SK-N-SH (cell line): ENCODE data around the gene AMMECR1L. TPM values are rescaled to one million over a fixed set of nuclear protein-coding genes. Genes with fewer than 3 reads are reported as not detected.
"Not testable (repeated sequence)": the region's sequence is repeated elsewhere in the genome, so short reads cannot be mapped to it uniquely, and the experiment has no call there.

ENCODE experiments used
- CTCF ChIA-PET: fragments of 300-600, 350-600 bp; formaldehyde crosslinking; extraction: SDS; loops from one replicate; lab custom pipeline; 2021; lab: Yijun Ruan, JAX
- POLR2A ChIA-PET: fragments of 350-600 bp; sonication (Branson Sonifier 250); formaldehyde crosslinking; extraction: SDS; loops from one replicate; lab custom pipeline; 2020; ENCODE audit warnings: antibody characterized with exemption, inconsistent platforms; lab: Yijun Ruan, JAX
- DNase-seq: peaks from one replicate; pipeline ENCODE4 v3.0.0; 2012
- H2AFZ ChIP-seq: fragments of 200-600 bp; sonication (generic); 2 replicates; pipeline ENCODE4 v1.8.1; 2016; ENCODE audit warnings: antibody characterized with exemption, mild to moderate bottlenecking, low read depth
- H3F3A ChIP-seq: fragments of 200-600 bp; sonication (generic); replicated peaks from 2 replicates; pipeline ENCODE3; 2016; ENCODE audit warnings: antibody characterized with exemption, mild to moderate bottlenecking; ENCODE audit not compliant: insufficient read depth
- H3K27ac ChIP-seq, 2 experiments: fragments of 200-500 bp in 1 of 2; fragments of 200-600 bp in 1 of 2; sonication (Bioruptor generic) in 1 of 2; sonication (generic), shearing (Covaris generic) in 1 of 2; 2 replicates each; pipeline versions ENCODE4 v1.5.1 to v1.6.1; 2014 to 2016; ENCODE audit warnings: low read depth in 2 of 2, inconsistent platforms in 1 of 2, low read length in 1 of 2, mild to moderate bottlenecking in 1 of 2, mixed read lengths in 1 of 2
- H3K27me3 ChIP-seq: fragments of 200-600 bp; sonication (generic), shearing (Covaris generic); 2 replicates; pipeline ENCODE4 v1.6.1; 2016; ENCODE audit warnings: mixed run types; ENCODE audit not compliant: insufficient read depth
- H3K36me3 ChIP-seq, 2 experiments: fragments of 200-500 bp in 1 of 2; fragments of 200-600 bp in 1 of 2; sonication (Bioruptor generic) in 1 of 2; sonication (generic) in 1 of 2; replicated peaks in 1 of 2; 2 replicates each; pipeline versions ENCODE3 to v1.5.1; 2014 to 2016; ENCODE audit warnings: low read length in 1 of 2, mild to moderate bottlenecking in 1 of 2; ENCODE audit not compliant: insufficient read depth in 2 of 2, control insufficient read depth in 1 of 2
- H3K4me1 ChIP-seq, 2 experiments: fragments of 200-500 bp in 1 of 2; fragments of 200-600 bp in 1 of 2; sonication (Bioruptor generic) in 1 of 2; sonication (generic), shearing (Covaris generic) in 1 of 2; 2 replicates each; pipeline versions ENCODE4 v1.5.1 to v1.6.1; 2014 to 2016; ENCODE audit warnings: low read depth in 1 of 2, low read length in 1 of 2, mixed run types in 1 of 2; ENCODE audit not compliant: insufficient read depth in 2 of 2, control insufficient read depth in 1 of 2
- H3K4me2 ChIP-seq: fragments of 200-600 bp; sonication (generic), shearing (Covaris generic); 2 replicates; pipeline ENCODE4 v1.6.1; 2017; ENCODE audit warnings: mixed run types
- H3K4me3 ChIP-seq, 2 experiments: fragments of 200-500 bp in 1 of 2; fragments of 200-600 bp in 1 of 2; sonication (Bioruptor generic) in 1 of 2; sonication (generic), shearing (Covaris generic) in 1 of 2; 2 replicates each; pipeline versions ENCODE4 v1.5.1 to v1.8.1; 2014 to 2016; ENCODE audit warnings: low read depth in 2 of 2, inconsistent platforms in 1 of 2, low read length in 1 of 2, mild to moderate bottlenecking in 1 of 2, mixed read lengths in 1 of 2, moderate library complexity in 1 of 2
- H3K79me2 ChIP-seq: fragments of 200-600 bp; sonication (generic); 2 replicates; pipeline ENCODE4 v1.8.1; 2017; ENCODE audit warnings: mild to moderate bottlenecking; ENCODE audit not compliant: insufficient read depth
- H3K9ac ChIP-seq: fragments of 200-600 bp; sonication (generic); 2 replicates; pipeline ENCODE4 v1.6.1; 2017; ENCODE audit warnings: mixed run types
- H3K9me2 ChIP-seq: fragments of 200-600 bp; sonication (generic); 2 replicates; pipeline ENCODE4 v1.6.1; 2017; ENCODE audit warnings: mixed run types
- H3K9me3 ChIP-seq: fragments of 200-600 bp; sonication (generic); 2 replicates; pipeline ENCODE4 v1.6.1; 2017; ENCODE audit warnings: mixed run types, mild to moderate bottlenecking, moderate library complexity
- H4K20me1 ChIP-seq: fragments of 200-600 bp; sonication (generic); 2 replicates; pipeline ENCODE4 v1.6.1; 2017; ENCODE audit warnings: mild to moderate bottlenecking, mixed run types; ENCODE audit not compliant: insufficient read depth
- FOSL2 ChIP-seq: IDR thresholded peaks from 2 replicates; pipeline ENCODE4 v1.4.0; 2012; ENCODE audit warnings: low read depth, mild to moderate bottlenecking, moderate library complexity, borderline replicate concordance
- FOXM1 ChIP-seq: IDR thresholded peaks from 2 replicates; pipeline ENCODE4 v1.4.0; 2012; ENCODE audit warnings: low read depth, mild to moderate bottlenecking
- IRF3 ChIP-seq: fragments of 150-350 bp; IDR thresholded peaks from 2 replicates; pipeline ENCODE4 v1.6.1; 2016; ENCODE audit warnings: mild to moderate bottlenecking, low read depth, low read length
- MXI1 ChIP-seq: IDR thresholded peaks from 2 replicates; pipeline ENCODE4 v1.6.1; 2012; ENCODE audit warnings: mild to moderate bottlenecking, low read depth, low read length, improper control_type of control experiment
- NRF1 ChIP-seq: IDR thresholded peaks from 2 replicates; pipeline ENCODE4 v1.6.1; 2012; ENCODE audit warnings: low read depth, mild to moderate bottlenecking, low read length
- RAD21 ChIP-seq: IDR thresholded peaks from 2 replicates; pipeline ENCODE4 v1.6.1; 2012; ENCODE audit warnings: mild to moderate bottlenecking, low read length
- RFX5 ChIP-seq: IDR thresholded peaks from 2 replicates; pipeline ENCODE4 v1.6.1; 2012; ENCODE audit warnings: mild to moderate bottlenecking, improper control_type of control experiment, low read length
- SIN3A ChIP-seq: IDR thresholded peaks from 2 replicates; pipeline ENCODE4 v1.6.1; 2012; ENCODE audit warnings: low read depth, mild to moderate bottlenecking, low read length, moderate library complexity, borderline replicate concordance
- SMC3 ChIP-seq: IDR thresholded peaks from 2 replicates; pipeline ENCODE4 v1.6.1; 2012; ENCODE audit warnings: low read depth, low read length, improper control_type of control experiment
- TAF1 ChIP-seq: IDR thresholded peaks from 2 replicates; pipeline ENCODE4 v1.6.1; 2012; ENCODE audit warnings: low read depth, mild to moderate bottlenecking, low read length, moderate library complexity, borderline replicate concordance
- TCF12 ChIP-seq: IDR thresholded peaks from 2 replicates; pipeline ENCODE4 v1.4.0; 2012
- TEAD4 ChIP-seq: IDR thresholded peaks from 2 replicates; pipeline ENCODE4 v1.4.0; 2012; ENCODE audit warnings: mild to moderate bottlenecking, borderline replicate concordance; ENCODE audit not compliant: insufficient read depth
- YY1 ChIP-seq: IDR thresholded peaks from 2 replicates; pipeline ENCODE4 v1.4.0; 2012; ENCODE audit warnings: low read depth, mild to moderate bottlenecking
- ZBTB33 ChIP-seq: IDR thresholded peaks from 2 replicates; pipeline ENCODE4 v1.4.0; 2012; ENCODE audit warnings: low read depth, borderline replicate concordance
- WGBS: methylation state at CpG from one replicate; pipeline ENCODE4 v1.1.6; 2017; ENCODE audit warnings: low lambda C conversion rate; 5-methylcytosine and 5-hydroxymethylcytosine counted together
- polyA plus RNA-seq, 3 experiments: library from polyadenylated mRNA; depleted of rRNA; stranded (reverse); fragments of >200 nt; gene quantifications; 2 replicates each; pipeline ENCODE4 v1.2.3, GENCODE V29; 2012
- TF ChIP-seq, protein P1 (sequence below): IDR thresholded peaks from 2 replicates; pipeline ENCODE4 v1.4.0; 2012; ENCODE audit warnings: low read depth
- TF ChIP-seq, protein P2 (sequence below): IDR thresholded peaks from 2 replicates; pipeline ENCODE4 v1.6.1; 2012; ENCODE audit warnings: mild to moderate bottlenecking, low read depth, low read length, moderate library complexity
- TF ChIP-seq, protein P3 (sequence below): IDR thresholded peaks from 2 replicates; pipeline ENCODE4; 2012
- TF ChIP-seq, protein P4 (sequence below): IDR thresholded peaks from 2 replicates; pipeline ENCODE4 v1.4.0; 2012; ENCODE audit warnings: low read depth, borderline replicate concordance

AMMECR1L gene
- polyA plus RNA-seq, 1 of the 3 experiments (the other 2 are of a cell fraction): 11.0 TPM

- Histone ChIP-seq H4K20me1 (peaks cover 4% of the 10 kb centered on the region; the same call in 1 of the 2 replicates), H3K4me2 (no peak overlapping the region), H3K27me3 (peaks cover 18% of the 10 kb centered on the region; the same call in 1 of the 2 replicates), H3K9me3 (no peaks in the 10 kb centered on the region), H3K4me3 (no peak overlapping the region), H3K9me2 (no peaks in the 10 kb centered on the region), H3K27ac (no peak overlapping the region), H3K79me2 (peaks cover 14% of the 10 kb centered on the region), H3K36me3 (no peaks in the 10 kb centered on the region), H3F3A (peaks cover 7% of the 10 kb centered on the region), H3K4me1 (peaks cover 0 to 3% of the 10 kb centered on the region in 2 experiments; a peak in 1 of 4 replicates), H2AFZ (no peak overlapping the region), H3K9ac (no peak overlapping the region)
- TF ChIP-seq, protein P1, sequence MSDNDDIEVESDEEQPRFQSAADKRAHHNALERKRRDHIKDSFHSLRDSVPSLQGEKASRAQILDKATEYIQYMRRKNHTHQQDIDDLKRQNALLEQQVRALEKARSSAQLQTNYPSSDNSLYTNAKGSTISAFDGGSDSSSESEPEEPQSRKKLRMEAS: no peak
- TF ChIP-seq SMC3: no peak
- no peak for TF ChIP-seq NRF1
- no peak for TF ChIP-seq SIN3A
- TF ChIP-seq ZBTB33: no peak
- no peak for TF ChIP-seq TEAD4
- no peak for TF ChIP-seq FOXM1
- no peak for TF ChIP-seq YY1
- no peak for TF ChIP-seq RAD21
- TF ChIP-seq RFX5: no peak
- TF ChIP-seq, protein P2, sequence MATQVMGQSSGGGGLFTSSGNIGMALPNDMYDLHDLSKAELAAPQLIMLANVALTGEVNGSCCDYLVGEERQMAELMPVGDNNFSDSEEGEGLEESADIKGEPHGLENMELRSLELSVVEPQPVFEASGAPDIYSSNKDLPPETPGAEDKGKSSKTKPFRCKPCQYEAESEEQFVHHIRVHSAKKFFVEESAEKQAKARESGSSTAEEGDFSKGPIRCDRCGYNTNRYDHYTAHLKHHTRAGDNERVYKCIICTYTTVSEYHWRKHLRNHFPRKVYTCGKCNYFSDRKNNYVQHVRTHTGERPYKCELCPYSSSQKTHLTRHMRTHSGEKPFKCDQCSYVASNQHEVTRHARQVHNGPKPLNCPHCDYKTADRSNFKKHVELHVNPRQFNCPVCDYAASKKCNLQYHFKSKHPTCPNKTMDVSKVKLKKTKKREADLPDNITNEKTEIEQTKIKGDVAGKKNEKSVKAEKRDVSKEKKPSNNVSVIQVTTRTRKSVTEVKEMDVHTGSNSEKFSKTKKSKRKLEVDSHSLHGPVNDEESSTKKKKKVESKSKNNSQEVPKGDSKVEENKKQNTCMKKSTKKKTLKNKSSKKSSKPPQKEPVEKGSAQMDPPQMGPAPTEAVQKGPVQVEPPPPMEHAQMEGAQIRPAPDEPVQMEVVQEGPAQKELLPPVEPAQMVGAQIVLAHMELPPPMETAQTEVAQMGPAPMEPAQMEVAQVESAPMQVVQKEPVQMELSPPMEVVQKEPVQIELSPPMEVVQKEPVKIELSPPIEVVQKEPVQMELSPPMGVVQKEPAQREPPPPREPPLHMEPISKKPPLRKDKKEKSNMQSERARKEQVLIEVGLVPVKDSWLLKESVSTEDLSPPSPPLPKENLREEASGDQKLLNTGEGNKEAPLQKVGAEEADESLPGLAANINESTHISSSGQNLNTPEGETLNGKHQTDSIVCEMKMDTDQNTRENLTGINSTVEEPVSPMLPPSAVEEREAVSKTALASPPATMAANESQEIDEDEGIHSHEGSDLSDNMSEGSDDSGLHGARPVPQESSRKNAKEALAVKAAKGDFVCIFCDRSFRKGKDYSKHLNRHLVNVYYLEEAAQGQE: no peak
- TF ChIP-seq, protein P3, sequence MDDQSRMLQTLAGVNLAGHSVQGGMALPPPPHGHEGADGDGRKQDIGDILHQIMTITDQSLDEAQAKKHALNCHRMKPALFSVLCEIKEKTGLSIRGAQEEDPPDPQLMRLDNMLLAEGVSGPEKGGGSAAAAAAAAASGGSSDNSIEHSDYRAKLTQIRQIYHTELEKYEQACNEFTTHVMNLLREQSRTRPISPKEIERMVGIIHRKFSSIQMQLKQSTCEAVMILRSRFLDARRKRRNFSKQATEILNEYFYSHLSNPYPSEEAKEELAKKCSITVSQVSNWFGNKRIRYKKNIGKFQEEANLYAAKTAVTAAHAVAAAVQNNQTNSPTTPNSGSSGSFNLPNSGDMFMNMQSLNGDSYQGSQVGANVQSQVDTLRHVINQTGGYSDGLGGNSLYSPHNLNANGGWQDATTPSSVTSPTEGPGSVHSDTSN: no peak
- no peak for TF ChIP-seq TAF1
- no peak for TF ChIP-seq IRF3
- TF ChIP-seq FOSL2: no peak
- no peak for TF ChIP-seq TCF12
- TF ChIP-seq, protein P4, sequence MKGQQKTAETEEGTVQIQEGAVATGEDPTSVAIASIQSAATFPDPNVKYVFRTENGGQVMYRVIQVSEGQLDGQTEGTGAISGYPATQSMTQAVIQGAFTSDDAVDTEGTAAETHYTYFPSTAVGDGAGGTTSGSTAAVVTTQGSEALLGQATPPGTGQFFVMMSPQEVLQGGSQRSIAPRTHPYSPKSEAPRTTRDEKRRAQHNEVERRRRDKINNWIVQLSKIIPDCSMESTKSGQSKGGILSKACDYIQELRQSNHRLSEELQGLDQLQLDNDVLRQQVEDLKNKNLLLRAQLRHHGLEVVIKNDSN: no peak
- no peak for TF ChIP-seq MXI1
- CTCF ChIA-PET: no interaction called here
- POLR2A ChIA-PET: no interaction called here
- WGBS: 100% methylated on average over 1 of the region's 1 CpG
- no peak for DNase-seq
Observed at GRCh38 chr2:127814677-127815076, 71.1 kb downstream of the AMMECR1L start.

DNA sequence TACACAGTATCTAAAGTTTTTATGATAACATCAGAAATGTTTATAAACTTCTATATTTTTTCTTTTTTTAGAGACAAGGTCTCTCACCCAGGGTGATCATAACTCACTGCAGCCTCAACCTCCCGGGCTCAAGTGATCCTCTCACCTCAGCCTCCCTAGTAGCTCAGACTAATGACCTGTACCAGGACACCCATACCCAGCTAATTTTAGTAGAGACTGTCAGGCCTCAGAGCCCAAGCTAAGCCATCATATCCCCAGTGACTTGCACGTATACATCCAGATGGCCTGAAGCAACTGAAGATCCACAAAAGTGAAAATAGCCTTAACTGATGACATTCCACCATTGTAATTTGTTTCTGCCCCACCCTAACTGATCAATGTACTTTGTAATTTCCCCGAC, 73.3 kb downstream of the AMMECR1L start:
- 95% methylated on average over 3 of the region's 3 CpGs for WGBS

More for the DNA sequence above, 73.3 kb downstream of the AMMECR1L start:
- H3K4me1 ChIP-seq, H3K27ac ChIP-seq, CTCF ChIA-PET, H3K9me3 ChIP-seq, H3K4me2 ChIP-seq, POLR2A ChIA-PET, DNase-seq, H3K4me3 ChIP-seq, H3K36me3 ChIP-seq, H3F3A ChIP-seq, H3K9me2 ChIP-seq, H3K9ac ChIP-seq: not testable (repeated sequence)
- H3K27me3 ChIP-seq: peaks cover 11% of the 10 kb centered on the region; the same call in 1 of the 2 replicates
- H4K20me1 ChIP-seq: peaks cover 26% of the 10 kb centered on the region
- peak overlapping the region; percentile 98 for H2AFZ ChIP-seq
- peaks cover 36% of the 10 kb centered on the region for H3K79me2 ChIP-seq
